GM18951 (cell line): ENCODE data around the gene SBNO1.
"Not testable (repeated sequence)": the region's sequence is repeated elsewhere in the genome, so short reads cannot be mapped to it uniquely, and the experiment has no call there.

Source experiments
- POLR2A ChIP-seq: IDR thresholded peaks from 4 replicates; pipeline ENCODE4 v1.6.1; 2011; ENCODE audit warnings: mild to moderate bottlenecking; ENCODE audit not compliant: insufficient read length, insufficient read depth; ENCODE audit errors: extremely low read depth
- in situ Hi-C: fragments of 300-500 bp; cut with MboI; formaldehyde crosslinking; loops from one replicate; pipeline ENCODE4 v1.12.0; 2022; ENCODE audit warnings: low sequenced_read_pairs, mixed read lengths, inconsistent platforms; ENCODE audit not compliant: unreplicated experiment

Gene SBNO1

GRCh38 chr12:123251403-123252076 lies 113.1 kb downstream of the SBNO1 start:
- no peak for TF ChIP-seq POLR2A
- in situ Hi-C loops, result no loop called here

- no peak for TF ChIP-seq POLR2A
- in situ Hi-C loops, result no loop called here
These were observed 113.9 kb downstream of the SBNO1 start for GRCh38 chr12:123250471-123251383.

- in situ Hi-C loops, result not testable (repeated sequence)
These were observed 115.5 kb downstream of the SBNO1 start for GRCh38 chr12:123248996-123249741.

- in situ Hi-C loops, result not testable (repeated sequence)
These were observed 116.5 kb downstream of the SBNO1 start for GRCh38 chr12:123248129-123248528.

- no peak for TF ChIP-seq POLR2A
- in situ Hi-C loops, result no loop called here
These were observed 119.0 kb downstream of the SBNO1 start for GRCh38 chr12:123245678-123246077.

- no peak for TF ChIP-seq POLR2A
- in situ Hi-C loops, result no loop called here
These were observed 120.9 kb downstream of the SBNO1 start for GRCh38 chr12:123243671-123244262.

GRCh38 chr12:123242116-123242904 lies 122.3 kb downstream of the SBNO1 start:
- no peak for TF ChIP-seq POLR2A
- in situ Hi-C loops, result no loop called here
